NCI-H1092 (cell line): ENCODE results near the gene PIGC.

Source experiments
- DNase-seq: peaks from one replicate; lab custom pipeline; 2025; lab: John Stamatoyannopoulos, UW

PIGC gene

GRCh38 chr1:172429331-172430127, 14.3 kb downstream of the PIGC start:
- peak; percentile 38 for DNase-seq

GRCh38 chr1:172427191-172427590, 16.7 kb downstream of the PIGC start:
- DNase-seq, result no peak

- no peak for DNase-seq
These were observed 18.5 kb downstream of the PIGC start for GRCh38 chr1:172425339-172425738.

- DNase-seq, result no peak
These were observed 20.5 kb downstream of the PIGC start for GRCh38 chr1:172423336-172423735.

- DNase-seq, result no peak
These were observed 21.8 kb downstream of the PIGC start for GRCh38 chr1:172421974-172422604.

GRCh38 chr1:172420385-172420784, 23.5 kb downstream of the PIGC start, which contains the start of gene C1orf105:
Gene C1orf105 (plus strand): TSS chr1:172420685. CDS start chr1:172420886, 201 bp downstream.
- no peak for DNase-seq

GRCh38 chr1:172417557-172417956, 26.3 kb downstream of the PIGC start:
- no peak for DNase-seq

- no peak for DNase-seq
These were observed 27.3 kb downstream of the PIGC start for GRCh38 chr1:172416496-172417035.

- no peak for DNase-seq
These were observed 29.5 kb downstream of the PIGC start for GRCh38 chr1:172414331-172414730.

GRCh38 chr1:172411791-172412338, 32.0 kb downstream of the PIGC start:
- no peak for DNase-seq

GRCh38 chr1:172410027-172410426, 33.8 kb downstream of the PIGC start:
- DNase-seq, result no peak

GRCh38 chr1:172408958-172409357, 34.9 kb downstream of the PIGC start:
- no peak for DNase-seq

- DNase-seq, result no peak
These were observed 36.9 kb downstream of the PIGC start for GRCh38 chr1:172406968-172407367.

GRCh38 chr1:172405912-172406311, 38.0 kb downstream of the PIGC start:
- no peak for DNase-seq

- DNase-seq, result no peak
These were observed 39.7 kb downstream of the PIGC start for GRCh38 chr1:172404121-172404520.

GRCh38 chr1:172402878-172403569, 40.8 kb downstream of the PIGC start:
- DNase-seq, result no peak

- no peak for DNase-seq
These were observed 42.0 kb downstream of the PIGC start for GRCh38 chr1:172401892-172402291.

- no peak for DNase-seq
These were observed 42.4 kb downstream of the PIGC start for GRCh38 chr1:172401477-172401876.

- DNase-seq, result no peak
These were observed 43.2 kb downstream of the PIGC start for GRCh38 chr1:172400722-172401105.

- no peak for DNase-seq
These were observed 43.8 kb downstream of the PIGC start for GRCh38 chr1:172399756-172400721.
